Measurements from ENCODE around the gene MRLN.

Gene MRLN

DNA sequence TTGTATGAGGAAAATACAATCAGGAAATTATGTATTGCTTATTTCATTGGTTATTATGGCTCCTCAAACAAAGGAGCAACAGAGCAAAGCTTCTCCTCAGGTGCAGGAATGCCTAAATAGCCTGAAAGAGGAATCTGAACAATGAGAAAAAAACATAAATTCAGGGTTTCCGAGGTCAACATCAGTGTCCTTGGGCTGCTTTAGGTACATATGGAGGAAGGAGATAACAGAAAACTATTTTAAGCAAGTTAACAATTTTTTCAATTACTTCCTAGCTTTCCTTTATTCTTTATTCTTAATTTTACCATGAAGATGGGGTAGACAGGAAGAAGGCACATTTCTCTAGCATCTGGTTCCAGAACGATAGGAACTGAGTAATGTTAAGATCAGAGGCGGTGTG is 57.6 kb downstream of the MRLN start:
- DNase-seq (ENCODE audit: extremely low read depth, low read depth), result no peak
- TF ChIP-seq, protein P1, sequence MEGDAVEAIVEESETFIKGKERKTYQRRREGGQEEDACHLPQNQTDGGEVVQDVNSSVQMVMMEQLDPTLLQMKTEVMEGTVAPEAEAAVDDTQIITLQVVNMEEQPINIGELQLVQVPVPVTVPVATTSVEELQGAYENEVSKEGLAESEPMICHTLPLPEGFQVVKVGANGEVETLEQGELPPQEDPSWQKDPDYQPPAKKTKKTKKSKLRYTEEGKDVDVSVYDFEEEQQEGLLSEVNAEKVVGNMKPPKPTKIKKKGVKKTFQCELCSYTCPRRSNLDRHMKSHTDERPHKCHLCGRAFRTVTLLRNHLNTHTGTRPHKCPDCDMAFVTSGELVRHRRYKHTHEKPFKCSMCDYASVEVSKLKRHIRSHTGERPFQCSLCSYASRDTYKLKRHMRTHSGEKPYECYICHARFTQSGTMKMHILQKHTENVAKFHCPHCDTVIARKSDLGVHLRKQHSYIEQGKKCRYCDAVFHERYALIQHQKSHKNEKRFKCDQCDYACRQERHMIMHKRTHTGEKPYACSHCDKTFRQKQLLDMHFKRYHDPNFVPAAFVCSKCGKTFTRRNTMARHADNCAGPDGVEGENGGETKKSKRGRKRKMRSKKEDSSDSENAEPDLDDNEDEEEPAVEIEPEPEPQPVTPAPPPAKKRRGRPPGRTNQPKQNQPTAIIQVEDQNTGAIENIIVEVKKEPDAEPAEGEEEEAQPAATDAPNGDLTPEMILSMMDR (IDR thresholded peaks at IDR 0.05; ENCODE audit: low read depth, low read length), result no peak

DNA sequence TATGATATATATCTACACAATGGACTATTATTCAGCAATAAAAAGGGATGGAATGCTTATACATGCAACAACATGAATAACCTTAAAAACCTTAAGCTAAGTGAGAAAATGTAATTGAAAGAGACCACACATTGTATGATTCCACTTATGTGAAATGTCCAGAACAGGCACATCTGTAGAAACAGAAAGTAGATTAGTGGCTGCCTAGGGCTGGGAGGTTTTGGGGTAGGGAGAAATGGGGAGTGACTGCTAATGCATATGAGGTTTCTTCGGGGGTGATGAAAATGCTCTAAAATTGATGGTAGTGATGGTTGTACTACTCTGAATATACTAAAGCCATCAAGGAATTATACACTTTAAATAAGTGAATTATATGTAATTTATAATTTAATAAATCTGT is 58.3 kb downstream of the MRLN start:
- DNase-seq (ENCODE audit: extremely low read depth, low read depth), result no peak

DNA sequence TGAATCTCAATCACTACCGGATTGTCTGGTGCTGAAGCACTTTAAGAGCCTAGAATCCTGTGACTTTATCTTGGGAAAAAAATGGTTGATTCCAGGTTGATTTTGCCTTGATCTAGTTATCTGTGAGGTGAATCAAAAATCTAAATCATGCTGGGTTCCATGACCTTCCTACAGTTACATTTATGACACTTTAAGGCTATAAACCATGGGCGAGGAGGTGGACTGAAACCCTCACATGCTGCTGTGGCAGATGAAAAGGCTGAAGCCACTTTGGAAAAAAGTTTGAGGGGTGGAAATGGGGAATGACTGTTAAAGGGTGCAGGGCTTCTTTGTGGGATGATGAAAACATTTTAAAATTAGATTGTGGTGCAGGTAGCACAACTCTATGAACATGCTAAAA is 61.1 kb downstream of the MRLN start:
- TF ChIP-seq, protein P1 (IDR thresholded peaks at IDR 0.05; ENCODE audit: low read depth, low read length), result no peak
- no peak for DNase-seq (ENCODE audit: extremely low read depth, low read depth)

More for the DNA sequence above, 58.3 kb downstream of the MRLN start:
- TF ChIP-seq, protein P1 (IDR thresholded peaks at IDR 0.05; ENCODE audit: low read depth, low read length), result no peak

DNA sequence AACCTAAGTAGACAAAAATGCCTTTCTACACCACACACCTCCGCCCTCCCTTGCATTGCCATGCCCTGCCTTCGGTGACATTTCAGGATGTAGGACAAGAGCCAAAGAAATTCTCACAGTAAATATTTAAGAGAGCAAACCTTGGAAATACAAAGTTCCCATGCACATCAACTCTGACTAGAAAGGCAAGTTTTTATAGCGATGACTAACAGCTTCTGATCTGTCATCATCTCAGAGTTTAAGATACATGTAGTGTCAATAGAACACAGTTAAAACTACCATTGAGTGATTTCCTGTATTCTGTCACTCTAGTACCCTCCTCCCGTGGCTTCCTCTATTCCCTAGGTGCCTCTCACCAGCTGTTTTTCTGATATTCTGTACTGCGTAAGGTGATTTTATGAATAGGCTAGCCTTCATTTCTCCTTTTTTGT is 64.3 kb downstream of the MRLN start:
- TF ChIP-seq, protein P1 (IDR thresholded peaks at IDR 0.05; ENCODE audit: low read depth, low read length), result no peak
- DNase-seq (ENCODE audit: extremely low read depth, low read depth), result no peak

DNA sequence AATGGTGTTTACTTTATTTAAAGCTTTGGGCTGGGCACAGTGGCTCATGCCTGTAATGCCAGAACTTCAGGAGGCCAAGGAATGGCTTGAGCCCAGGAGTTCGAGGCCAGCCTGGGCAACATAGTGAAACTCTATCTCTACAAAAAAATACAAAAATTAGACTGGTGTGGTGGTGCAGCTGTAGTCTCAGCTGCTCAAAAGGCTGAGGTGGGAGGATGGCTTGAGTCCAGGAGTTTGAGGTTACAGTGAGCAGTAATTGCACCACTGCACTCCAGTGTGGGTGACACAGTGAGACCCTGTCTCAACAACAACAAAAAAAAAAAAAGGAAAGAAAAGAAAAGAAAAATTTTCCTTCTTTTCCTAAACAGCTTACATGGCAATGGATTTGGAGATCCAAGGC is 65.6 kb downstream of the MRLN start:
- no peak for DNase-seq (ENCODE audit: extremely low read depth, low read depth)
- TF ChIP-seq, protein P1 (IDR thresholded peaks at IDR 0.05; ENCODE audit: low read depth, low read length), result no peak
